GM23338 (cell line): Measurements from ENCODE around the gene KDM4C. TPM values are rescaled to one million over a fixed set of nuclear protein-coding genes. Genes with fewer than 3 reads are reported as not detected.

Source experiments
- ATAC-seq: fragments of 200-7000 bp; cut with Tn5 transposase; 3 replicates; pipeline ENCODE4 v1.9.1; 2020
- DNase-seq: peaks from one replicate; pipeline ENCODE4 v3.0.0-alpha.2; 2015; ENCODE audit warnings: low spot score
- H2AFZ ChIP-seq: fragments of 200-600 bp; sonication (generic); 2 replicates; pipeline ENCODE4 v1.8.0; 2016; ENCODE audit warnings: antibody characterized with exemption, mild to moderate bottlenecking, moderate library complexity
- H3F3A ChIP-seq: fragments of 200-600 bp; sonication (generic); replicated peaks from 2 replicates; pipeline ENCODE4 v1.8.0; 2017; ENCODE audit warnings: antibody characterized with exemption, mixed run types, low read depth
- H3K27ac ChIP-seq: fragments of 200-600 bp; sonication (generic); 2 replicates; pipeline ENCODE4 v1.6.1; 2016; ENCODE audit warnings: low read depth
- H3K27me3 ChIP-seq: fragments of 200-600 bp; sonication (generic); 2 replicates; pipeline ENCODE4 v1.8.0; 2016; ENCODE audit warnings: mild to moderate bottlenecking, mixed run types, moderate library complexity; ENCODE audit not compliant: insufficient read depth
- H3K36me3 ChIP-seq: fragments of 200-600 bp; sonication (generic); 2 replicates; pipeline ENCODE4 v1.8.0; 2016; ENCODE audit warnings: mild to moderate bottlenecking; ENCODE audit not compliant: insufficient read depth
- H3K4me1 ChIP-seq: fragments of 200-600 bp; sonication (generic); 2 replicates; pipeline ENCODE4 v1.8.0; 2016; ENCODE audit warnings: mild to moderate bottlenecking, moderate library complexity; ENCODE audit not compliant: insufficient read depth
- H3K4me2 ChIP-seq: fragments of 200-600 bp; sonication (generic); 2 replicates; pipeline ENCODE4 v1.7.1; 2017; ENCODE audit warnings: mixed run types
- H3K4me3 ChIP-seq: fragments of 200-600 bp; sonication (generic); 2 replicates; pipeline ENCODE4 v1.6.1; 2016; ENCODE audit warnings: mixed run types
- H3K79me2 ChIP-seq: fragments of 200-600 bp; sonication (generic); replicated peaks from 2 replicates; pipeline ENCODE4 v1.8.0; 2017; ENCODE audit warnings: mild to moderate bottlenecking; ENCODE audit not compliant: insufficient read depth
- H3K9me2 ChIP-seq: fragments of 200-600 bp; sonication (generic); 2 replicates; pipeline ENCODE4 v1.8.0; 2017; ENCODE audit not compliant: insufficient read depth
- H4K20me1 ChIP-seq: fragments of 200-600 bp; sonication (generic); replicated peaks from 2 replicates; pipeline ENCODE4 v1.8.0; 2017; ENCODE audit warnings: mild to moderate bottlenecking; ENCODE audit not compliant: insufficient read depth
- H3K27ac Mint-ChIP-seq: 2 replicates; pipeline ENCODE4 v1.8.0; 2020; ENCODE audit warnings: inconsistent platforms, mild to moderate bottlenecking, moderate library complexity, mixed read lengths
- H3K27me3 Mint-ChIP-seq: 3 replicates; pipeline ENCODE4 v1.8.0; 2022; ENCODE audit warnings: low read depth, mild to moderate bottlenecking, moderate library complexity, mixed read lengths, inconsistent platforms; ENCODE audit not compliant: insufficient read depth, poor library complexity
- H3K36me3 Mint-ChIP-seq: 3 replicates; pipeline ENCODE4 v1.8.0; 2021; ENCODE audit warnings: low read depth, mild to moderate bottlenecking, inconsistent platforms, moderate library complexity, mixed read lengths
- H3K4me1 Mint-ChIP-seq: 3 replicates; pipeline ENCODE4 v1.8.0; 2020; ENCODE audit warnings: mild to moderate bottlenecking, inconsistent platforms, mixed read lengths
- H3K4me3 Mint-ChIP-seq: 3 replicates; pipeline ENCODE4 v1.8.0; 2021; ENCODE audit warnings: moderate library complexity, mild to moderate bottlenecking, inconsistent platforms, mixed read lengths
- H3K9me3 Mint-ChIP-seq: 3 replicates; pipeline ENCODE4 v1.8.0; 2020; ENCODE audit warnings: moderate library complexity, mild to moderate bottlenecking, inconsistent platforms, mixed read lengths
- CREB1 ChIP-seq: fragments of 250-450 bp; sonication (Bioruptor Pico); IDR thresholded peaks from 2 replicates; pipeline ENCODE4 v1.5.0; 2020; ENCODE audit warnings: low read depth, mild to moderate bottlenecking, moderate library complexity
- EZH2 ChIP-seq: fragments of 200-600 bp; sonication (generic); IDR thresholded peaks from one replicate; pipeline ENCODE4 v1.8.0; 2017; ENCODE audit warnings: antibody characterized with exemption, mild to moderate bottlenecking, low read depth; ENCODE audit not compliant: unreplicated experiment
- EZH2phosphoT487 ChIP-seq: fragments of 200-600 bp; sonication (generic); IDR thresholded peaks from one replicate; pipeline ENCODE4 v1.8.1; 2018; ENCODE audit warnings: antibody characterized with exemption; ENCODE audit not compliant: unreplicated experiment
- JUNB ChIP-seq: IDR thresholded peaks from one replicate; pipeline ENCODE4 v1.6.1; 2016; ENCODE audit warnings: antibody characterized with exemption; ENCODE audit not compliant: unreplicated experiment
- NANOG ChIP-seq: IDR thresholded peaks from 2 replicates; pipeline ENCODE4 v1.6.1; 2016; ENCODE audit warnings: antibody characterized with exemption, borderline replicate concordance
- STAT1 ChIP-seq: IDR thresholded peaks from one replicate; pipeline ENCODE4 v1.6.1; 2016; ENCODE audit warnings: antibody characterized with exemption; ENCODE audit not compliant: unreplicated experiment
- ZNF114 ChIP-seq: fragments of 250-450 bp; sonication (Bioruptor Pico); IDR thresholded peaks from 2 replicates; pipeline ENCODE4 v1.5.0; 2020; ENCODE audit warnings: mild to moderate bottlenecking, moderate library complexity
- ZNF331 ChIP-seq: fragments of 250-450 bp; sonication (Bioruptor Pico); IDR thresholded peaks from 2 replicates; pipeline ENCODE4 v1.5.0; 2020; ENCODE audit warnings: low read depth, mild to moderate bottlenecking, moderate library complexity
- polyA plus RNA-seq: library from polyadenylated mRNA; unstranded; fragments of >200 nt; fragmentation: Nextera tagmentation; extraction: Ambion mirVana; gene quantifications from 2 replicates; pipeline ENCODE4 v1.2.1, GENCODE V29; 2016
- total RNA-seq: library from RNA; depleted of rRNA; stranded (reverse); fragments of >200 nt; shearing (Covaris generic); gene quantifications from 2 replicates; pipeline ENCODE4 v1.2.3, GENCODE V29; 2014
- TF ChIP-seq, protein P1 (sequence below): fragments of 250-450 bp; sonication (Bioruptor Pico); IDR thresholded peaks from 2 replicates; pipeline ENCODE4 v1.5.0; 2020; ENCODE audit warnings: mild to moderate bottlenecking, moderate library complexity
- TF ChIP-seq, protein P2 (sequence below): IDR thresholded peaks from one replicate; pipeline ENCODE4 v1.6.1; 2018; ENCODE audit warnings: antibody characterized with exemption; ENCODE audit not compliant: unreplicated experiment
- TF ChIP-seq, protein P3 (sequence below): IDR thresholded peaks from 2 replicates; pipeline ENCODE4 v1.6.1; 2016; ENCODE audit warnings: antibody characterized with exemption

The KDM4C gene
- total and polyA plus RNA-seq, 2 experiments from 2014 or later: 12.0 to 43.8 TPM

DNA sequence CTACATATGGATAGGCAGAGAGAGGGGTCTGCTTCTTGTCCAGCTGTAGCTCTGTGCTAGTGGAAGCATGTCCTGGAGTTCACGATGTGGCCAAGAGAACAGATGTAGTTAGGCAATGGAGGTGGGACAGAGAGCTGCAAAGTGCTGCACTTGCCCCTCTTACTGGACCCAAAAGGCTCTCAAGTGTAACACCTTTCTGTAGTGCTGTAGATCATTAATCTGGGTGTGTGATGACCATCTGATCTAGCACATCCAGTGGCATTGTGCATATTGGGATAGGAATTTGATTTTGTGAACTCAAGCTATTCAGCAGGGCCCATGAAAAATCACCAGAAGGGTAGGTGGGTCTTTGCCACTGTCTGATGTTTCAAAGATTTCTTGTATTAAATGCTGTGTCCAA lies 151.4 kb downstream of the KDM4C start:
- Histone ChIP-seq H3K9me2 (no peaks in the 10 kb centered on the region), H3K4me3 (no peak overlapping the region), H3K4me1 (peaks cover 25% of the 10 kb centered on the region), H3K4me2 (no peak overlapping the region), H3K79me2 (no peaks in the 10 kb centered on the region), H3K27ac (0 out of 2 replicates have a peak overlapping the region, but pooled peaks have one; percentile 28), H3K36me3 (no peaks in the 10 kb centered on the region), H4K20me1 (no peaks in the 10 kb centered on the region), H2AFZ (no peak overlapping the region), H3F3A (no peaks in the 10 kb centered on the region), H3K27me3 (no peaks in the 10 kb centered on the region)
- H3K27ac Mint-ChIP-seq: no peak overlapping the region
- H3K4me1 Mint-ChIP-seq: peaks cover 38% of the 10 kb centered on the region
- H3K4me3 Mint-ChIP-seq: no peak overlapping the region
- no peaks in the 10 kb centered on the region for H3K9me3 Mint-ChIP-seq
- peak; percentile 31; the same call in 1 of the 3 replicates for ATAC-seq
- no peak for DNase-seq
- TF ChIP-seq, protein P1, sequence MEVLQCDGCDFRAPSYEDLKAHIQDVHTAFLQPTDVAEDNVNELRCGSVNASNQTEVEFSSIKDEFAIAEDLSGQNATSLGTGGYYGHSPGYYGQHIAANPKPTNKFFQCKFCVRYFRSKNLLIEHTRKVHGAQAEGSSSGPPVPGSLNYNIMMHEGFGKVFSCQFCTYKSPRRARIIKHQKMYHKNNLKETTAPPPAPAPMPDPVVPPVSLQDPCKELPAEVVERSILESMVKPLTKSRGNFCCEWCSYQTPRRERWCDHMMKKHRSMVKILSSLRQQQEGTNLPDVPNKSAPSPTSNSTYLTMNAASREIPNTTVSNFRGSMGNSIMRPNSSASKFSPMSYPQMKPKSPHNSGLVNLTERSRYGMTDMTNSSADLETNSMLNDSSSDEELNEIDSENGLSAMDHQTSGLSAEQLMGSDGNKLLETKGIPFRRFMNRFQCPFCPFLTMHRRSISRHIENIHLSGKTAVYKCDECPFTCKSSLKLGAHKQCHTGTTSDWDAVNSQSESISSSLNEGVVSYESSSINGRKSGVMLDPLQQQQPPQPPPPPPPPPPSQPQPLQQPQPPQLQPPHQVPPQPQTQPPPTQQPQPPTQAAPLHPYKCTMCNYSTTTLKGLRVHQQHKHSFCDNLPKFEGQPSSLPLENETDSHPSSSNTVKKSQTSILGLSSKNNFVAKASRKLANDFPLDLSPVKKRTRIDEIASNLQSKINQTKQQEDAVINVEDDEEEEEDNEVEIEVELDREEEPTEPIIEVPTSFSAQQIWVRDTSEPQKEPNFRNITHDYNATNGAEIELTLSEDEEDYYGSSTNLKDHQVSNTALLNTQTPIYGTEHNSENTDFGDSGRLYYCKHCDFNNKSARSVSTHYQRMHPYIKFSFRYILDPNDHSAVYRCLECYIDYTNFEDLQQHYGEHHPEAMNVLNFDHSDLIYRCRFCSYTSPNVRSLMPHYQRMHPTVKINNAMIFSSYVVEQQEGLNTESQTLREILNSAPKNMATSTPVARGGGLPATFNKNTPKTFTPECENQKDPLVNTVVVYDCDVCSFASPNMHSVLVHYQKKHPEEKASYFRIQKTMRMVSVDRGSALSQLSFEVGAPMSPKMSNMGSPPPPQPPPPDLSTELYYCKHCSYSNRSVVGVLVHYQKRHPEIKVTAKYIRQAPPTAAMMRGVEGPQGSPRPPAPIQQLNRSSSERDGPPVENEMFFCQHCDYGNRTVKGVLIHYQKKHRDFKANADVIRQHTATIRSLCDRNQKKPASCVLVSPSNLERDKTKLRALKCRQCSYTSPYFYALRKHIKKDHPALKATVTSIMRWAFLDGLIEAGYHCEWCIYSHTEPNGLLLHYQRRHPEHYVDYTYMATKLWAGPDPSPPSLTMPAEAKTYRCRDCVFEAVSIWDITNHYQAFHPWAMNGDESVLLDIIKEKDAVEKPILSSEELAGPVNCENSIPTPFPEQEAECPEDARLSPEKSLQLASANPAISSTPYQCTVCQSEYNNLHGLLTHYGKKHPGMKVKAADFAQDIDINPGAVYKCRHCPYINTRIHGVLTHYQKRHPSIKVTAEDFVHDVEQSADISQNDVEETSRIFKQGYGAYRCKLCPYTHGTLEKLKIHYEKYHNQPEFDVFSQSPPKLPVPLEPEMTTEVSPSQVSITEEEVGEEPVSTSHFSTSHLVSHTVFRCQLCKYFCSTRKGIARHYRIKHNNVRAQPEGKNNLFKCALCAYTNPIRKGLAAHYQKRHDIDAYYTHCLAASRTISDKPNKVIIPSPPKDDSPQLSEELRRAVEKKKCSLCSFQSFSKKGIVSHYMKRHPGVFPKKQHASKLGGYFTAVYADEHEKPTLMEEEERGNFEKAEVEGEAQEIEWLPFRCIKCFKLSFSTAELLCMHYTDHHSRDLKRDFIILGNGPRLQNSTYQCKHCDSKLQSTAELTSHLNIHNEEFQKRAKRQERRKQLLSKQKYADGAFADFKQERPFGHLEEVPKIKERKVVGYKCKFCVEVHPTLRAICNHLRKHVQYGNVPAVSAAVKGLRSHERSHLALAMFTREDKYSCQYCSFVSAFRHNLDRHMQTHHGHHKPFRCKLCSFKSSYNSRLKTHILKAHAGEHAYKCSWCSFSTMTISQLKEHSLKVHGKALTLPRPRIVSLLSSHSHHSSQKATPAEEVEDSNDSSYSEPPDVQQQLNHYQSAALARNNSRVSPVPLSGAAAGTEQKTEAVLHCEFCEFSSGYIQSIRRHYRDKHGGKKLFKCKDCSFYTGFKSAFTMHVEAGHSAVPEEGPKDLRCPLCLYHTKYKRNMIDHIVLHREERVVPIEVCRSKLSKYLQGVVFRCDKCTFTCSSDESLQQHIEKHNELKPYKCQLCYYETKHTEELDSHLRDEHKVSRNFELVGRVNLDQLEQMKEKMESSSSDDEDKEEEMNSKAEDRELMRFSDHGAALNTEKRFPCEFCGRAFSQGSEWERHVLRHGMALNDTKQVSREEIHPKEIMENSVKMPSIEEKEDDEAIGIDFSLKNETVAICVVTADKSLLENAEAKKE (CRISPR knock-in tag): no peak
- no peak for TF ChIP-seq NANOG
- TF ChIP-seq, protein P2, sequence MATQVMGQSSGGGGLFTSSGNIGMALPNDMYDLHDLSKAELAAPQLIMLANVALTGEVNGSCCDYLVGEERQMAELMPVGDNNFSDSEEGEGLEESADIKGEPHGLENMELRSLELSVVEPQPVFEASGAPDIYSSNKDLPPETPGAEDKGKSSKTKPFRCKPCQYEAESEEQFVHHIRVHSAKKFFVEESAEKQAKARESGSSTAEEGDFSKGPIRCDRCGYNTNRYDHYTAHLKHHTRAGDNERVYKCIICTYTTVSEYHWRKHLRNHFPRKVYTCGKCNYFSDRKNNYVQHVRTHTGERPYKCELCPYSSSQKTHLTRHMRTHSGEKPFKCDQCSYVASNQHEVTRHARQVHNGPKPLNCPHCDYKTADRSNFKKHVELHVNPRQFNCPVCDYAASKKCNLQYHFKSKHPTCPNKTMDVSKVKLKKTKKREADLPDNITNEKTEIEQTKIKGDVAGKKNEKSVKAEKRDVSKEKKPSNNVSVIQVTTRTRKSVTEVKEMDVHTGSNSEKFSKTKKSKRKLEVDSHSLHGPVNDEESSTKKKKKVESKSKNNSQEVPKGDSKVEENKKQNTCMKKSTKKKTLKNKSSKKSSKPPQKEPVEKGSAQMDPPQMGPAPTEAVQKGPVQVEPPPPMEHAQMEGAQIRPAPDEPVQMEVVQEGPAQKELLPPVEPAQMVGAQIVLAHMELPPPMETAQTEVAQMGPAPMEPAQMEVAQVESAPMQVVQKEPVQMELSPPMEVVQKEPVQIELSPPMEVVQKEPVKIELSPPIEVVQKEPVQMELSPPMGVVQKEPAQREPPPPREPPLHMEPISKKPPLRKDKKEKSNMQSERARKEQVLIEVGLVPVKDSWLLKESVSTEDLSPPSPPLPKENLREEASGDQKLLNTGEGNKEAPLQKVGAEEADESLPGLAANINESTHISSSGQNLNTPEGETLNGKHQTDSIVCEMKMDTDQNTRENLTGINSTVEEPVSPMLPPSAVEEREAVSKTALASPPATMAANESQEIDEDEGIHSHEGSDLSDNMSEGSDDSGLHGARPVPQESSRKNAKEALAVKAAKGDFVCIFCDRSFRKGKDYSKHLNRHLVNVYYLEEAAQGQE: no peak
- TF ChIP-seq JUNB: no peak
- TF ChIP-seq, protein P3, sequence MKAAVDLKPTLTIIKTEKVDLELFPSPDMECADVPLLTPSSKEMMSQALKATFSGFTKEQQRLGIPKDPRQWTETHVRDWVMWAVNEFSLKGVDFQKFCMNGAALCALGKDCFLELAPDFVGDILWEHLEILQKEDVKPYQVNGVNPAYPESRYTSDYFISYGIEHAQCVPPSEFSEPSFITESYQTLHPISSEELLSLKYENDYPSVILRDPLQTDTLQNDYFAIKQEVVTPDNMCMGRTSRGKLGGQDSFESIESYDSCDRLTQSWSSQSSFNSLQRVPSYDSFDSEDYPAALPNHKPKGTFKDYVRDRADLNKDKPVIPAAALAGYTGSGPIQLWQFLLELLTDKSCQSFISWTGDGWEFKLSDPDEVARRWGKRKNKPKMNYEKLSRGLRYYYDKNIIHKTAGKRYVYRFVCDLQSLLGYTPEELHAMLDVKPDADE: no peak
- TF ChIP-seq EZH2: no peak
- no peak for TF ChIP-seq ZNF331 (CRISPR knock-in tag)
- no peak for TF ChIP-seq CREB1 (CRISPR knock-in tag)
- TF ChIP-seq STAT1: no peak
- no peak for TF ChIP-seq ZNF114 (CRISPR knock-in tag)
- no peak for TF ChIP-seq EZH2phosphoT487
- no peaks in the 10 kb centered on the region for H3K36me3 Mint-ChIP-seq
- no peaks in the 10 kb centered on the region for H3K27me3 Mint-ChIP-seq
